ENCODE data around the gene ATOH8.
A peak's percentile ranks its signal among the peaks of the same experiment; 100 is the strongest.
"Not testable (repeated sequence)": the region's sequence is repeated elsewhere in the genome, so short reads cannot be mapped to it uniquely, and the experiment has no call there.

ATOH8 gene

DNA sequence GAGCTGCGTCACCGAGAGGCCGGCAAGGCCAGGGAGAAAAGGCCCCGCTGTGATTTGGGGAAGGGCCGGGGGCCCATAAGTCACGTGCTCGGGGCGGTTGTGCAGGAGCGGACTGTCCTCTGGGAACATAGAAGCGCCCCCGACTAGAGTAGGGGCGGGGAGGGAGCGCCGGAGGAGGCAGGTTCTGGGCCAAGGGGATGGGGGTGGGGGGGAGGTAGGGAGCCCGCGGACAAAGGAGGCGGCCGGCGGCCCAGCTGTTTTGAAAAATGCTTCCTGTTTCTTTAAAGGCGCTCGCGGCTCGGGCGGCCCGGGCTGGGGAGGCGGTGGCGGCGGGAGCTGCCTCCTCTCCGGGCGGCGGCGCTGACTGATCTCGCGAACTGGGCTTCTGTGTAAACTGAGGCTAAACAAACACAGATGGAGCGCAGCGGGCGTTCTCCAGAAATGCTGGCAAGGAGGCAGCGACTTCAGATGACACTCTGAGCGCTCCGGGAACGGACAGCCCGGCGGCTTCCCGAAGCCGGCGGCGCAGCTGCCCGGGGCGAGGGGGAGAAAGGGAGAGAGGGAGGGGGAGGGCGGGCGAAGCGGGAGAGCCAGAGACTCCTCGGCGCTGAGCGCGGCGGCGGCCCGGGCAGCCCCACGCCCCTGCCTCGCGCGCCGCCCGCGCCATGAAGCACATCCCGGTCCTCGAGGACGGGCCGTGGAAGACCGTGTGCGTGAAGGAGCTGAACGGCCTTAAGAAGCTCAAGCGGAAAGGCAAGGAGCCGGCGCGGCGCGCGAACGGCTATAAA is at the start of gene ATOH8:
Gene ATOH8, plus strand, starts transcription at position 467 of the 788 bp plus-strand sequence. Its CDS starts 199 bp downstream, at position 666.
- DNase-seq = no peak

DNA sequence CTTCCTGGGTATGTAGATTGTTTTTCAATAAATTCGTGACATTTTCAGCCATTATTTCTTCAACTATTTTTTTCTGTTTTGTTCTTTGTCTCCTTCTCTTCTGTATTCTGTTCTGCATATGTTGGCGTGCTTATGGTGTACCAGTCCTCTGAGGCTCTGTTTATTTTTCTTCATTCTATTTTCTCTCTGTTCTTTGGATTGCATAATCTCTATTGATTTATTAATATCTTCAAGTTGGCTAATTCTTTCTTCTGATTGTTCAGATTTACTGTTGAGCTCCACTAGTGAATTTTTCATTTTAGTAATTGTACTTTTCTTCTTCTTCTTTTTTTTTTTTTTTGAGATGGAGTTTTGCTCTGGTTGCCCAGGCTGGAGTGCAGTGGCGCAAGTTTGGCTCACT is 49.8 kb upstream of the ATOH8 start:
- DNase-seq = no peak

- peak; percentile 57 for DNase-seq
These were observed 48.8 kb upstream of the ATOH8 start for GRCh38 chr2:85704800-85705679.

DNA sequence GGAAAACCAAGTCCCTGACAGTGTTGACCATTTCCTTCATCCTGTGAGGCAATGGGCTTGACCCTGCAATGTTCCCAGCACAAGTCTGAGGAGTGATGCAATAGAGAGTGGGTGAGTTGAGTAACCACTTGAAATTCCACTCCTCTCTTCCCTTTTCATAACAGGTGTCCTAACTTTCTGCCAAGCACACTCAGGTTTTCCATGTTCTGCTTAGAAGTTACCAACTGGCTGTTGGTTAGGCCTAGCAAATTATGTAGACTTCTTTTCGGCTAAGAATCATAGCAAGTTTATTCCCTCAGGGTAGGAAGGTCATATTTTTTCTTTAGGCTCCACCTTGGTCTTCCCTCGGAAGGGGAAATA is 48.1 kb upstream of the ATOH8 start:
- DNase-seq = no peak

DNA sequence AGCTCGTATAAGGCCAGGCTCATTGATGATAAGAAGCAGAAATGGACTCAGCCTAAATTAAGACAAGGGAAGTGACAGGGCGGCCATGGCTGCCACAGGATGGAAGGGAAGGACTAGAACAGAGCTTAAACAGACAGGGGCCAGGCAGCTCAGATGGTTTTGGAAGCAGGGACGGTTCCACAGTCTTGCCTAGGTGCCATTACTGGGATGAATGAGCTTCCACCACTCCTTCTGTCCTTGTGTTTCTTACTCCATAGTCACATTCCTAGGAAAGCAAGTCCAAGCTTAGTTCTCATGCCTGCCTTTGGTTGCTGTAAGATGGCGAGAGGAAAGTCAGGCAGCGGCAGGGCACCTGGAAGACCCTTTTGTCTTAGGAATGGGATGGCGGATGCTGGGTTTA is 47.7 kb upstream of the ATOH8 start:
- no peak for DNase-seq

- peak; percentile 25 for DNase-seq
These were observed 47.0 kb upstream of the ATOH8 start for GRCh38 chr2:85706599-85707296.

DNA sequence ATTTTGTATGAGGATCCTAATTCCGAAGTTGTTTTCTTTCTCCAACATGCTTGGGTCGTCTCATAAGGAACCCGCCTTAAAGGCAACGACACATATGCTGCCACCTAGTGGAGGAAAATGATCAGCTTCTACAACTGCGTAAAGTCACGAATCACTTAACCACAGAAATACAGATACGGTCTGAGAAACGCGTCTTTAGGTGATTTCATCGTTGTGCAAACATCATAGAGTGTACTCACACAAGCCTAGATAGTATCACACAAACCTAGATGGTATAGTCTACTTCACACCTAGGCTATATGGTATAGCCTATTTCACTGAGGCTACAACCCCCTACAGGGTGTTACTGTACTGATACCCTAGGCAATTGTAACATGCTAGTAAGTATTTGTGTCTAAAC is 46.5 kb upstream of the ATOH8 start:
- peak; percentile 83 for DNase-seq

DNA sequence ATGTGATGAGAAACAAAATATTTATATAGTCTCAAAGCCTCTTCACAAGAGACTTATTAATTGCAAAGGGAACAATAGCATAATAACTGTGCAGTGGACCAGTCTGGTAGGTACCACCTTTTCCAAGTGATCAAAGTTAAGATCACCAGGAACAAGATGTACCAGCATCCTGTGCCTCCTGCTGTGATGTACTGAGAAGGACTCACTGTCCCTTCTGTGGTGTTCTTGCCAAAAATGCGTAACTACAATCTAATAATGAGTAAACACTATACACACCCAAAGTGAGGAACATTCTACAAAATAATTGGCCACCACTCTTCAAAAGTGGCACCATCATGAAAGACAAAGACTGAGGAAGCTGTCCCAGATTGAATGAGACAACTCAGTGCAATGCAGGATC is 45.1 kb upstream of the ATOH8 start:
- no peak for DNase-seq

DNA sequence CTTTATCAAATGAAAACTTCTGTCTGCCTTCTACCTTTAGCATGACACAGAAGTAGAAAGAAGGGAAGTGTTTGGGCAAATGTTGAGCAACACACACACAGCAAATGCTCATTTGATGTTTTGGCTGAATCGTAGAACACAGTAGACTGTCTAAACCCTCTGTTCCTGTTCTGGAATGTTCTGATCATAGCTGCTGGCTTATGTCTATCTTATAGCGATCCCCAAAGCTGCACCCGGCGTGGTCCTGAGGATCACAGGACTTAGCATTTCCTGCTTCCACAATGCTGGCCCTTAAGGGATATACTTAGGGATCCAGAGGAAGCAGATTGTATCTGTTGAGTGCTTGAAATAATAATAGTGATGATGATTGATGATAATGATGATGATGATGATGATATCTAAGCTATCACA is 44.4 kb upstream of the ATOH8 start:
- DNase-seq = no peak

GRCh38 chr2:85710687-85711577 is 42.9 kb upstream of the ATOH8 start:
- DNase-seq = no peak

DNA sequence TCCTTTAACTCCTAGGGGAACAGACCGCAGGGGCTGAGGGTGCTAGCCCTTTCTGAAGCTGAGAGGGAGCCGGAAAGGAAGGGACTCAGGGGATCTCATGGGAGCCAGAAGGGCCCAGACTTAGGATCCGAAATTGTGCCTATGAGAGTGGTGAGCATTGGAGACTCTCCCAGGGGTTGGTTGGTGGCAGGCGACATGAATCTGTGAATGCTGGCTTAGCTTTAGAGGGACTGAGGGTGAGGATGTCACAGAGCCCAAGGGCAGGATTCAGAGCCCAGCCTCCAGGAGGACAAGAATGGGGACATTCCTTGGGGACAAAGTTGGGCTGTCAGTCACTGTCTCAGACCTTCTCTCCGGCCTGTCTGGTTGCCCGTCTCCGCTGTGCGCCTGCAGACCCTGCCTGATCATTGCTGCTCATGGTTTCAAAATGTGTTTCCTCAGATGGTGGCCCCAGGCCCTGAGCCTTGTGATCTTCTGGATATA is 42.2 kb upstream of the ATOH8 start:
- DNase-seq = no peak

DNA sequence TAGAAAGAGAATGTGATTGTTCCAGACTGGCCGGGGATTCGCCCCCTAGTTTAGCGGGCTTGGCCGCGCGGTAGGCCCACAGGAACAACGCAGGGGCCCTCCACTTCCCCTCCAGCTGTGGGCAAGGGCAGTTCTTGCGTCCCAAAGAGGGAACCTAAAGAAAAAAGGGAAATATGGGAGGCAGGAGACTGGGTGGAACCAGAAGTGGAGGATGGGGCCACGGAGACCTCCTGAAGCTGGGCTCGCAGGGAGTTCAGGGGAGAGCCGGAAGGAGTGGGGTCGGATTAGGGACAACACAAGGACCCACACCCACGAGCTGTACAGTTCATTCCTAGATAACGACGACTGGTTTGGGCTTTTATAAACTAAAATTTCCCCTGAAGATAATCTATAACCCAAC is 41.5 kb upstream of the ATOH8 start:
- no peak for DNase-seq

DNA sequence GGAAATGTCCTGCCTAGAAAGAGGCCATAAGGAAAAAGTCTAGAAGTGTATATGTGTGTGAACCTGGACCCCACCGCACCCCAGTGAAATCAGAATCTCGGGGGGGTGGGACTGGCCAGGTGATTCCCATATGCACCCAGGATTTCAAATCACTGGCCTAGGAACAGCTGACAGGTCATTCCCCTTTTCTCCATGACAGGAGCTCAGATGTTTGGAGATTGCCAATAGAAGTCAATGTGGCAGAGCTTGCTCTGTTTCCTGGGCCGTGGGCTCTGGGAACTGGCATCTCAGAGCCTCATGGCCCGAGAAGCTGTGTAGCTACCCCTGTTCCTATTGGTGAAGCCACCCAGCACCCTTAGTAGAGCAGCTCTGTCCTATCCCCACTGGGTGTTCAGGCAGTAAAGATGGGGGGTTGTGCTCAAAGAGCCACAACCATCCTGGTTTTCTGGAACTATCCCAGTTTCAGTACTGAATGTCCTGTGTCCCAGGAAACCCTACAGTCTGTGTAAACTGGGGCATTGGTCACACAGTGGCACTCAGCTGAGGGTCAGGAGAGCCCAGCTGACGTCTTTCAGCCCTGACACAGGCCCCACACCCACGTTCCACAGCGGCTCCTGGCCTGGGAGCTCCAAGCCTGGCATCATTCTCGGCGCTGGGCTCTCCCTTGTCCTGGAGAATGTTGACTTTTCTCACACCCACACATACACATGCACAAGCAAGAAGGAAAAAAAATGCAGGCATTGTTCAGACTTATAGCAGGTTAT is 40.8 kb upstream of the ATOH8 start:
- DNase-seq = no peak

- no peak for DNase-seq
These were observed 40.0 kb upstream of the ATOH8 start for GRCh38 chr2:85713836-85714235.

- not testable (repeated sequence) for DNase-seq
These were observed 39.4 kb upstream of the ATOH8 start for GRCh38 chr2:85714421-85714820.

DNA sequence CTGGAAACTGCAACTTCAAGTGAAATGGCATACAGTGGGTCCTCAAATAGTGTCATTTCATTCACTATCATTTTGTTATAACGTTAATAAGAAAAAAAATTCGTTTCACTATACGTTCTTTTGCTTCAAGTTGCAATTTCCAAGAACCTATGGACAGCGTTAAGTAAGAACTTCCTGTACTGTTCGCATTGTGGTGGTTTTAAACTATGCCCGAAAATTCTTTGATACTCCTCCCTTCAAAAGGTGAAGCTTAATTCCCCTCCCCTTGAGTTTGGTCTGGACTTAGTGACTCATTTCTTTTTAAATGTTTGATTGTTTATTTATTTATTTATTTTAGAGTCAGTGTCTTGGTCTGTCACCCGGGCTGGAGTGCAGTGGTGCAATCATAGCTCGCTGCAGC is 39.0 kb upstream of the ATOH8 start:
- no peak for DNase-seq

- no peak for DNase-seq
These were observed 37.4 kb upstream of the ATOH8 start for GRCh38 chr2:85716346-85716914.

GRCh38 chr2:85717308-85718008 is 36.3 kb upstream of the ATOH8 start:
- no peak for DNase-seq

DNA sequence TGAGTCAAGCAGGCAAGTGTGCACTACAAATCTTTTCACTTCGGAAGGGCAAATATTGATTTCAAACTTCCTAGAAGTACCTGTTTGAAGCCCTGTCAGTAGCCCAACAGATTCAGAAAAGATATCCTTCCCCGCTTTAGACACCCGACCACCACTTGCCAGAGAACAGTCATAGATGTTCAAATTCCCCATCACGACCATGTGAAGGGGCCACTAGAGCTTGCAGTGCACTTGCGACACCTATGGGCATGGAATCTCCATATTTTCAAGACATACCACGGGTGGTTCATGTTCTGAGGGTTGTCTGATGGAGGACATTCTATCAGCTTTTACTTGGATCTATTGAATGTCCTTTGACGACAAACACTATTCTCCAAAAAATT is 35.8 kb upstream of the ATOH8 start:
- no peak for DNase-seq

DNA sequence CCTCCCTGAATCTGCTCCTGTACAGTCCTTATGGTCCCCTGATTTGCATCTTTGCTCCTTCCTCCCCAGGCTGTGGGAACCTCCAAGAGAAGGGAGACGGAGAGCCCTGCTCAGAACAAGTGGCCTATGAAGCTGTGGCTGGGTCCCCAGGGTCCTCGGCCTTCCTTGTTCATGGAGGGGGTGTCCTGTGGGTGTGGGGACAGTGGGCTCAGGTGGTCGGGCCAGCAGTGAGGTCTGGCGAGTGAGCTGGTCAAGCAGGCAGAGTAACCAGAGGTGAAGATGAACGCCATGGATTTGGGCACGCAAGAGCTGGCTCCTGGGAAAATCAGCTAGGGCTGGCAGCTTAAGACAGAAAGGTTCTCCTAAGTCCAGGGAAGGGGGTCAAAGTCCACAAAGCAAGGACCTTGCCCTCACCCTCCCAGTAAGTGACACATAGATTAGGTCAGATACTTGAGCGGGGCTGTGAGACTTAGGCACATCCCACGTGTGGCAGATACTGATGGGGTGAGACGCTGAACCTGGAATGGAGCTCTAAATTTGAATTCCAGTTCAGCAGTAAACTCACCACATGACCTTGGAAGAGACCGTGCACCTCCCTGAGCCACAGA is 34.8 kb upstream of the ATOH8 start:
- no peak for DNase-seq
